Tracheal epithelial cell (primary cell): ENCODE data around the gene GRM7. TPM values are rescaled to one million over a fixed set of nuclear protein-coding genes. Genes with fewer than 3 reads are reported as not detected.

Experiments
- total RNA-seq: library from RNA; depleted of rRNA; stranded (reverse); fragments of >200 nt; gene quantifications from 2 replicates; pipeline ENCODE4 v1.2.1, GENCODE V29; 2014

Gene GRM7
- total RNA-seq, result not detected in 2 replicates

GRCh38 chr3:6860954-6861624 lies at the start of gene GRM7:
GRM7 (plus strand) TSS chr3:6861115.

